ENCODE data around the gene SLC17A1. TPM values are rescaled to one million over a fixed set of nuclear protein-coding genes. Genes with fewer than 3 reads are reported as not detected.

SLC17A1 gene
- total RNA-seq, 3 donors from 2014 or later: not detected

DNA sequence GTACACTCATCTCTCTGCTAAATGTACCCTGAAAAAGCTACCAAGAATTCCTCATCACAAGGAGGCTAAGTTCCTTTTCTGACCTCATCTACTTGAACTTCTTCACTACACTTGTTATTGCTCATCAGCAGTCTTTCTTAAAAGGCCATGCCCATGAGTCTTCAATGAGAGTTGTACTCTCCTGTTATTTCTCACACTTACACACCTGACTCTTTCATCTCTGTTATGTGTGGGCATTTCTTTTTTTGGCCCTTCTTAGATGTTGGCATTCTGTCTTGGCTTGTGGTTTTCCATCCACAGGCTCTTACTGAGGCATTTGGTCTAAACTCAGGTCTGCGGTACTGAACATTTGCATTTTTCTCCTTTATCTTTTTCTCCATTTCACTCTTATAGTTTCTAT lies 10.7 kb upstream of the SLC17A1 start:
- intact Hi-C loops (cut with DNase I, micrococcal nuclease): no loop called here
- DNase-seq: no peak
- no peak for ATAC-seq
- H3K36me3 ChIP-seq (ENCODE audit: low read depth): no peaks in the 10 kb centered on the region
- no peaks in the 10 kb centered on the region for H3K9me3 ChIP-seq
- TF ChIP-seq, protein P1, sequence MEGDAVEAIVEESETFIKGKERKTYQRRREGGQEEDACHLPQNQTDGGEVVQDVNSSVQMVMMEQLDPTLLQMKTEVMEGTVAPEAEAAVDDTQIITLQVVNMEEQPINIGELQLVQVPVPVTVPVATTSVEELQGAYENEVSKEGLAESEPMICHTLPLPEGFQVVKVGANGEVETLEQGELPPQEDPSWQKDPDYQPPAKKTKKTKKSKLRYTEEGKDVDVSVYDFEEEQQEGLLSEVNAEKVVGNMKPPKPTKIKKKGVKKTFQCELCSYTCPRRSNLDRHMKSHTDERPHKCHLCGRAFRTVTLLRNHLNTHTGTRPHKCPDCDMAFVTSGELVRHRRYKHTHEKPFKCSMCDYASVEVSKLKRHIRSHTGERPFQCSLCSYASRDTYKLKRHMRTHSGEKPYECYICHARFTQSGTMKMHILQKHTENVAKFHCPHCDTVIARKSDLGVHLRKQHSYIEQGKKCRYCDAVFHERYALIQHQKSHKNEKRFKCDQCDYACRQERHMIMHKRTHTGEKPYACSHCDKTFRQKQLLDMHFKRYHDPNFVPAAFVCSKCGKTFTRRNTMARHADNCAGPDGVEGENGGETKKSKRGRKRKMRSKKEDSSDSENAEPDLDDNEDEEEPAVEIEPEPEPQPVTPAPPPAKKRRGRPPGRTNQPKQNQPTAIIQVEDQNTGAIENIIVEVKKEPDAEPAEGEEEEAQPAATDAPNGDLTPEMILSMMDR (IDR thresholded peaks at IDR 0.05): no peak
- H3K4me3 ChIP-seq: no peak overlapping the region
- no peaks in the 10 kb centered on the region for H3K4me1 ChIP-seq (ENCODE audit: low read depth)

DNA sequence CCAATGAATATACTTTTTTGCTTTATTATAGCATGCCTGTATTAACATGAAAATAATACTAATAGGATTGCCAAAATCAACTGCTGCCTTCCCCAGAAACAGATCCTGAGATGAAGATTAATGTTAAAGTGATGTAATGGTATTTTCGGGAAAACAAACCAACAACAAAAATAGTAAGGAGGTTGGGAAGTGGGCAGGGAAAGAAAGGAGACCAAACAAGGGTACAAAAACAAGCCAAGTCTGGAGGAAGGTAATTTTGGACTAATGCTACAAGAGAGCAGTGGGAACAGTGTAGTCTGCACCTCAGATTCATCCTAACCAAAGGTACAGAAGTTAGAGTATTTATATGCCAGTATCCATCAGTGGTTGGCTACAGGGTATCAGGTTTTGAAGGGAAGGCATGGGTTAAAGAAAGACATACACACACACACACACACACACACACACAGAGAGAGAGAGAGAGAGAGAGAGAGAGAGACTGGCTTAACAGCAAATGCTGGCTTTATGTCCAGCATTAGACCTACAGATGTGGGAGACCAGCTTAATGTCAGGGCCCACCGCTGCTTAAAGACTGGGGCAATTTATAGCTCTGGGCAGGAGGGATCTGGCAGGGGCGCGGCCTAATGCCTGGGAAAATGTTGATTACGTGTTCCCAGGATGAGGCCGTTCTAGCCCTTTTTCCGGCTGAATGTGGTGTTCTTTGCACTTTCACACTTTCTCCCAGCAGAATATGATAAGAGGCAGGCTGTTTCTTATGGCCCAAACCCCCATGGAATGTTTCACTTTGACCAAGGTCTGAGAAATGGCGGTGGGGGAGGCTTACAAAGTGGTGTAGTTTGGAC lies 3.8 kb upstream of the SLC17A1 start:
- Histone ChIP-seq H3K4me1 (ENCODE audit: low read depth) (no peaks in the 10 kb centered on the region), H3K9me3 (no peaks in the 10 kb centered on the region), H3K36me3 (ENCODE audit: low read depth) (no peaks in the 10 kb centered on the region), H3K4me3 (no peak overlapping the region)
- DNase-seq (no peak), ATAC-seq (no peak)
- TF ChIP-seq, protein P1 (IDR thresholded peaks at IDR 0.05): no peak
- intact Hi-C loops (cut with DNase I, micrococcal nuclease): no loop called here

DNA sequence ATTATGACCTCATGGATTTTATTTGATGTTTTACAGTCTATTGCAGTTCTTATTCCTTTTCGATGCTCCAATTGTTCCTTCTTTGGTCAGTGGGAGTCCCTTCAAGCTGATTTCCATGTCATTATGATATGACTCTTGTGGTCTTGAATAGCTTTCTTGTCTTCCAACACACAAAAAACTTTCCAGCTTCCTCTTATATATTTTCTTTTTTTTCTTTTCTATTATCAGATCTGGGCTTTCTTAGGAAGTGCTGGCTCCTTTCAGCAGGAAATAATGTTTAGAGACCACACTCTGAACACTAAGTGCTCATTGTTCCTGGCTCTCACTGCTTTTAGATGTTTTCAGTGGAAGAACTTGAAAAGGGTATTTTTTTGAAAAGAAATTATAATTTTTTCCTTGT lies 3.1 kb upstream of the SLC17A1 start:
- TF ChIP-seq, protein P1 (IDR thresholded peaks at IDR 0.05): no peak
- no peak for DNase-seq
- Histone ChIP-seq H3K4me1 (ENCODE audit: low read depth) (no peaks in the 10 kb centered on the region), H3K4me3 (no peak overlapping the region), H3K9me3 (no peaks in the 10 kb centered on the region), H3K36me3 (ENCODE audit: low read depth) (no peaks in the 10 kb centered on the region)
- no peak for ATAC-seq
- intact Hi-C loops (cut with DNase I, micrococcal nuclease): no loop called here

DNA sequence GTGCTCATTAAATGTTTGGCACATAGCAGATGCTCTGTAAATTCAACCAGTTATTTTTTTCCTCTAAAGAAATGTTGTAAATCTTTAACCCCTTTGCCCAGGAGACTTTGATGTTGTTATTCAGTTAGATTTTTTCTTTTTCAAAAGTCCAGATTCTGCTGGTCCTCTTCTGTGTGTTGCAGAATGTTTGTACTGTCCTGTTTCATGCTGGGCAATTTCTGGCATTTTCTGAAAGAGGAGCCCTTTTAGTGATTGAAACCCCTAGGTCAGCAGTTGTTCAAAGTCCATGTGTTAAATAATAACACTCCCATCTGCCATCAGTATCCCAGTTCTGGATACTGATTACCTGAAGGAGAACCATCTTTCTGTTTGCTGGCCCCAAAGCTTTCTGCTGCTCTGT lies 1.3 kb upstream of the SLC17A1 start:
- ATAC-seq: no peak
- Histone ChIP-seq H3K4me1 (ENCODE audit: low read depth) (no peaks in the 10 kb centered on the region), H3K9me3 (no peaks in the 10 kb centered on the region), H3K36me3 (ENCODE audit: low read depth) (no peaks in the 10 kb centered on the region), H3K4me3 (no peak overlapping the region)
- TF ChIP-seq, protein P1 (IDR thresholded peaks at IDR 0.05): no peak
- intact Hi-C loops (cut with DNase I, micrococcal nuclease): no loop called here
- DNase-seq: no peak

DNA sequence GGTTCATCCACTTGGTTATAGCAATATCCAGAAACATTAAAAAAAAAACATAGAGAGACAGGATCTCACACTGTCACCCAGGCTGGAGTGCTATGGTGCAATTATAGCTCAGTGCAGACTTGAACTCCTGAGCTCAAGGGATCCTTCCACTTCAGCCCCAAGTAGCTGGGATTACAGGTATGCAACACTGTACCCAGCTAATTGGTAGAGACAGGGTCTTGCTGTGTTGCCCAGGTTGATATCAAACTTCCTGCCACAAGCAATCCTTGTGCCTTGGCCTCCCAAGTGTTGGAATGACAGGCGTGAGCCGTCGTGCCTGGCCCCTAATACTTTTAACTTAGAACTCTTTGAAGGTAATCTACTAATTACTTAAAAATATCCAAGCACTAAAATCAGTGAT lies 818 bp upstream of the SLC17A1 start:
- TF ChIP-seq, protein P1 (IDR thresholded peaks at IDR 0.05): no peak
- Histone ChIP-seq H3K9me3 (no peaks in the 10 kb centered on the region), H3K4me1 (ENCODE audit: low read depth) (no peaks in the 10 kb centered on the region), H3K36me3 (ENCODE audit: low read depth) (no peaks in the 10 kb centered on the region), H3K4me3 (no peak overlapping the region)
- intact Hi-C loops (cut with DNase I, micrococcal nuclease): no loop called here
- DNase-seq (no peak), ATAC-seq (no peak)
